HG03196 (cell line): ENCODE results near the gene DIP2C.
"Not testable (repeated sequence)": the region's sequence is repeated elsewhere in the genome, so short reads cannot be mapped to it uniquely, and the experiment has no call there.

Experiments
- ATAC-seq: cut with Tn5 transposase; IDR thresholded peaks from one replicate; pipeline ENCODE4 v1.9.1; 2021; ENCODE audit not compliant: unreplicated experiment

DIP2C gene

DNA sequence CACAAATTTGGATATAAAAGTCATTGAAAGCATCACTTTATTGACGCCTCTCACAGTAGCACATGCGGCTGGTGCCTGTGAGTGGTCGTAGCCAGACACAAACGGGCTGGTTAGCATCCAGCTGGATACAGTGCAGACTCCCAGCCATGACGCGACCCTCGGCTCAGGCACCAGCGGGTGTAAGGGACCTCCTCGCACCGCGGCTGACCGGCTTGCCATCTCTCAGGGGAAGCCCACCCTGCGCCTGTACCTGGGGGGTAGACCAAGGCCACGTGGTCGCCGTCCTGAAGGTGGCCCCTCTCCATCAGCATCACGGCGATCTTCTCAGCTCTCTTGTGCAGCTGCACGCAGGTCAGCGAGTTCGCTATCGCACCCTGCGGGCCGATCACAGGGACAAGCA lies 340.4 kb downstream of the DIP2C start:
- no peak for ATAC-seq

DNA sequence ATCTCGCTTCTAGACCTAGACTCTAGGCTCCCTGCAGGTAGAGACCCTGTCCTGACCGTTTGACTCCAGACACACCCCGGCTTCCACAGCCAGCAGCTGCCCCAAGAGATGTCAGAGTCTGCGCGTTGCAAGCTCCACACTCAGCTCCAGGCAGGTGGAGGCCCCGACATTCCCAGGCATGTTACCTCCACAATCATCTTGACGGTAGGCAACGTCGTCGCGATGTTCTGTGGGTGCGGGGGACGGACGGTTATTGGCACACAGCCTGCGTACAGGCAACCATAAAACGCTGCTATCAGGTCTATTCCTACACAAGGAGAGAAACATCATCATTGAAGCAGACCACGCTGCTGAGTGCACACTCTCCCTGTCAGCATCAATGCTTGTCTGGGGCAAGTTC lies 341.0 kb downstream of the DIP2C start:
- ATAC-seq, result no peak

DNA sequence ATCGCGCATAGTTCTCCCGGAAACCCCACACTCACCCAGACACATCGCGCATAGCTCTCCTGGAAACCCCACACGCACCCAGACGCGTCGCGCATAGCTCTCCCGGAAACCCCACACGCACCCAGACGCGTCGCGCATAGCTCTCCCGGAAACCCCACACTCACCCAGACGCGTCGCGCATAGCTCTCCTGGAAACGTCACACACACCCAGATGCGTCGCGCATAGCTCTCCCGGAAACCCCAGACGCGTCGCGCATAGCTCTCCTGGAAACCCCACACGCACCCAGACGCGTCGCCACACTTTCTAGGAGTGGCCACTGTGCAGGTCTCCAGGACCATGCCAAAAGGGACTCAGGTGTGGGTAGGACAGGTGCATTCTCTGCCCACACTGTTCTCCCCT lies 341.7 kb downstream of the DIP2C start:
- not testable (repeated sequence) for ATAC-seq

GRCh38 chr10:347190-347589 lies 342.3 kb downstream of the DIP2C start:
- not testable (repeated sequence) for ATAC-seq

GRCh38 chr10:344582-345200 lies 344.8 kb downstream of the DIP2C start:
- no peak for ATAC-seq

- no peak for ATAC-seq
These were observed 345.9 kb downstream of the DIP2C start for GRCh38 chr10:343231-344220.

DNA sequence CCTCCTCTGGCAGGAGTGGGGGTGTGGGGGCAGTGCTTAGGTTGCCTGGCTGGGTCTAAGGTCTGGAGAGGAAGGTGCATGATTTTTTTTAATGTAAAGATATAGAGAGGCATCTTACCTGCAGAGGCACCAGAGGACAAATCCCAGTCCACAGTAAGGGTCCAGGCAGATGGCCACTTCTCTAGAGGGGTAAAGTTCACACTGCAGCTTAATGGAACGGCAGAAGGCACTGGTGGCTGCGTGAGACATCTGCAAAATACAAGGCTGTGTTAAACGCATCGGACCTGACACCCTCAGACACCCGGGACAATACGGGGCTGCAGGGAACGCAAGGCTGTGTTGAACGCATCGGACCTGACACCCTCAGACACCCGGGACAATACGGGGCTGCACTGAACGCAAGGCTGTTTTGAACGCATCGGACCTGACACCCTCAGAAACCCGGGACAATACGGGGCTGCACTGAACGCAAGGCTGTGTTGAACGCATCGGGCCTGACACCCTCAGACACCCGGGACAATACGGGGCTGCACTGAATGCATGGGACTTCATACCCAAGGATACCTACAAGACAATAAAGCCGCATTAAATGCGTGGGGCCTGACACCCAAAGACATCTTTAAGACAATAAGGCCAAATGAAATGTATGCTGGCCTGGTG lies 348.3 kb downstream of the DIP2C start:
- no peak for ATAC-seq

DNA sequence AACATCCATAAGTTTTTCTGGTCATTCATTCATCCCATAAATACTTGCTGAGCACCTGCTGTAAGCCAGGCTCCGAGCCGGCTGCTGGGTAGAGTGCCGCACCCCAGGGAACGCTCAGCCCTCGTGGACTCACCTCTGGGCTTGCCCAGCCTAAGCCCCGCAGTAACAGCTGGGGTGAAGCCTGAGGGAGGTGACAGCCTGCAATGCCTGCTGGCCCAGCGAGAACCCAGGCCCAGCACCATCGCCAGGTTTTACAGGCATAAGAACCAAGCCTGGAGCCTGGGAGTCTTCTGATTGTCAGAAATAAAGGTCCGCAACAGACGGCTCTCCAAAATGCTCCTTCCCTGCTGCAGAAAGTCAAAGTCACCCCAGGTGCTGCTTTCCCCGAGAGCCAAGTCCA lies 348.8 kb downstream of the DIP2C start:
- ATAC-seq, result no peak

DNA sequence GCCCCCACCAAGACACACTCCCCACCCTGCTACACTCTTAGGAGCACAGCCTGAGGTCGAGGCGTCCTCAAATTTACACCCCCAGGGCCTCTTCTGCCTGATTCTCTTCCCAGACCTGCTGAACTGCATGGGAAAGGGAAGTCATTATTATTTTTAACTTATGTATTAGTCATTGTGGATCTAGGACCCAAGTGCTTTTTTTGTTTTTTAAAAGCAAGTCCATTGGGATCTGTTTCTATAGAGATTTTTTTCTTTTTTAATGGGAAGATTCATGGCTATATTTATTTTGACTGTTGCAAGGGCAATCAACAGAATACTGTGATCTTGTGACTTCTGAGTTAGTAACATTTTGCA lies 350.5 kb downstream of the DIP2C start:
- no peak for ATAC-seq

DNA sequence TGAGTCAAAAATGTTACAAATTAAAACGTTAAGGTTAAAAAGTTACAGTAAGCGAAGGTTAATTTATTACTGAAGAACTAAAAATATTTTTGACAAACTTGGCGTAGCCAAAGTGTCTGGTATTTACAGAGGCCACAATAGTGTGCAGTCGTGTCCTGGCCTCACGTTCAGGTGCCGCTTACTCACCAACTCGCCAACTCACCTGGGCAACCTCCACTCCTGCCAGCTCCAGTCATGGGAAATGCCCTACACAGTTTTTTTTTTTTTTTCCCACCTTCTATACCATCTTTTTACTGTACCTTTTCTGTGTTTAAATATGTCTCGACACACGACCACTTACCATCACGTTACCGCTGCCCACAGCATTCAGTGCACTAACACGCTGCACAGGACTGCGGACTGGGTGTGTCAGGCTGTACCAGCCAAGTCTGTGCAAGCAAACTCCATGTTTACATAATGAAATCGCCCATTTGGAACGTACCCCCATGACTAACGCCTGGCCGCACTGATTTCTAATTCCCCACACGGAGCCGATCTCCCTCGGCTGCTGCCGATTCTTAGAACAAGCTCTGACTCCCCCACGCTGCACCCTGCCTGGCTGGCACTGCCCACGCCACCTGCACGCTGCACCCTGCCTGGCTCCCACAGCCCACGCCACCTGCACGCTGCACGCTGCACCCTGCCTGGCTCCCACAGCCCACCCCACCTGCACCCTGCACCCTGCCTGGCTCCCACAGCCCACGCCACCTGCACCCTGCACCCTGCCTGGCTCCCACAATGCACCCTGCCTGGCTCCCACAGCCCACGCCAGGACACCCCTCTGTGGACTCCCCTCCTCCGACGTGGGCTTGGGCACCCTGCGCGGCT lies 351.1 kb downstream of the DIP2C start:
- no peak for ATAC-seq

DNA sequence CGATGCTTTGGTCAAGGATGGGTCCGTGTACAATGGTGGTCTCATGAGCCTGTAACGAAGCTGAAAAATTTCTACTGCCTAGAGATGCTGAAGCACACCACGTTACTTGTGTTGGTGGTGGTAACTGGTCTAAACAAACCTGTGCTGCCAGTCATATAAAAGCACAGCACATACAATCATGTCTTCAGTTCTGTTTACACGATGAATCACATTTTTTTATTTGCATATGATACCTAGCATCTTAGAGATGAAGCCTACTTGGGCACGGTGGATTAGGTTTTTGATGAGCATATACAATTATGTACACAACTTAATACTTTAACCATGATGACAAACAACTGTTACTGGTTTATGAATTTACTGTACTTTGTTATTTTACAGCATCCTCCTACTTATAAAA lies 353.2 kb downstream of the DIP2C start:
- ATAC-seq, result no peak

GRCh38 chr10:335151-335800 lies 354.2 kb downstream of the DIP2C start:
- no peak for ATAC-seq

DNA sequence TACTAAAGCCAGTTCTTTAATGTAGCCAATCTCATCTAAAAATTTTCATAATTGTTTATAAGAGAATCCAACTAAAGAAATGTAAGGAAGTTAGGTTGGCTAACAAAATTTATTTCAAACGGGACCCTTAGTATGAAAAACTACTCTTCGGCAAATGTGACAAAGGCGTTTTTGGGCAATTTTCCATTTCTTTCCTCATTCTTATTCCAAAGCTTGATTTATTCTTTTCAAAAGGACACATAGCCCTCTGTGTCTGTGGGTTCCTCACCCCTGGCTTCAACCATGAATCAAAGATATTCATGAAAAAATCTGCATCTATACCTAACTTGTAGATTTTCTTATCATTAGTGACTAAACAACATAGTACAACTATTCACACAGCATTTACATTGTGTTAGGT lies 358.3 kb downstream of the DIP2C start:
- ATAC-seq, result no peak

DNA sequence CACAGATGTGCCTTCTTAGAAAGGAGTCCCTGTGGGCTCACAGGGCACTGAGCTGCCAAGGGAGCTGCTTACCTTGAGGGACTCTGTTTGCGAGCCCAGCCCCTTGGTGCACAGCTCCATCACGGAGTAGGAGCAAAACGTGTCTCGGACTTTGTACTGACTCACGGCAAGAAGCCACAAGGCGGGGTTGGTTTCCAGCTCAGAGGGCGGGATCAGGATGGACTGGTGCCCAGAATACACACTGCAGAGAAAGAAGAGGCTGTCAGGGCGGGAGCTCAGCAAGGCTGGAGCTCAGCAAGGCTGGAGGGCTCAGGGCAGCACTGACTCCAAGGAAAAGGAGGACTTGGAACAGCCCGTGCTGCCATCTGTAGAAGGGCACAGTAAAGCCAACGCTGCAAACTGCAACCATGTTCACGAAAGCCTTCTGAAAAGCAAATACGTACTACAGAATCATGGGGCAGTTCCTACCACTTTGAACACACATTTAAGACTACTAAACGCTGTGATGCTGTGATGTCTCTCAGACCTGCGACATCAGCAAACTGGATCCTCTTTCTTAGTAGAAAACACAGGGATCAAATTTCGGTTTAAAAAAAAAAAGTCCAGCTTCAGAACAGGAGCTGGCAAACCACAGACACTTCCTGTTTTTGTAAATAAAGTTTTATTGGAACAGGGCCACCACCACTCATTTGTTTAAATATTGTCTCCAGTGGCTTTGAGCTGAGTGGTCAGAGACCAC lies 359.9 kb downstream of the DIP2C start:
- ATAC-seq, result no peak

DNA sequence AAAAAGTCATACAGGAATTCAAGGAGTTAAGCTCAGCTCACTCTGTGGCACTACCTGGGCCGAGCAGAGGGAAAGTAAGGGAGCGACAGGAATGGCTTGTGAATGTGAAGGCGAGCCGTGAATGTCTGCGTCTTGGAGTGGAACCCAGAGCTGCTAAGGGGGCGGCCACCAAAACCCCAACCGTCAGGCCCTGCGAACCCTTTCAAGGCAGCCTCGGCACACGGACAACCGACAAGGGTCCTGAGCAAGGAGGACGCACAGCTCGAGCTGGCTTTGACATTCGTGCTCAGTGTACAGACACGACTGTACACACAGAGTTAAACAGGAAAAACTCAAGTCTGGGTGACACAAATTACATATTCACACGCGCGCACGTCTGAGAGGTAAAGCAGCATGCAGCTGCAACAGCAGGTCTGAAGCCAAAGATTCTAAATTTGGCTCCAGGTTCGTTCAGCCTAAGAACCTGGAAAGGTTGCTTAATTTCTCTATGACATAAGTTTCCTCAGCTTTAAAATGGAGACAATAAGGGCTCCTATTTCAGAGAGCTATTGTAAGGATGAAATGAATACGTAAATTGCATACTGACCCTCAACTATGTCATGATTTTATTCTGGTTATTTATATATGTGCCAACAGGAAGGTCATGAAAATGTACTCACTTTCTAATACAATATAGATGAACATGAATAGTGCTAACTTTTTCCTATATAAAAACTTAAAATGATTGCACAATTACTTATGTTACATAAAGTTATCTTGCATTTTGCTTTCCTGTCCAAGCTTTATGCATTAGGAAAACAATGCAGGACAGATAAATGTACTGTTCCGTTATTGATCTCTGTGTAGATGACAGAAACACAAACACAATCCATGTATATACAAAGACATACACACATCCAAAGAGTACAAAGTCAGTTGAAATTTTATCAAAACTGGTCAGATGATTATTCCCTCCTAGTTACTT lies 361.3 kb downstream of the DIP2C start:
- no peak for ATAC-seq

GRCh38 chr10:326894-327635 lies 362.4 kb downstream of the DIP2C start:
- ATAC-seq, result no peak

DNA sequence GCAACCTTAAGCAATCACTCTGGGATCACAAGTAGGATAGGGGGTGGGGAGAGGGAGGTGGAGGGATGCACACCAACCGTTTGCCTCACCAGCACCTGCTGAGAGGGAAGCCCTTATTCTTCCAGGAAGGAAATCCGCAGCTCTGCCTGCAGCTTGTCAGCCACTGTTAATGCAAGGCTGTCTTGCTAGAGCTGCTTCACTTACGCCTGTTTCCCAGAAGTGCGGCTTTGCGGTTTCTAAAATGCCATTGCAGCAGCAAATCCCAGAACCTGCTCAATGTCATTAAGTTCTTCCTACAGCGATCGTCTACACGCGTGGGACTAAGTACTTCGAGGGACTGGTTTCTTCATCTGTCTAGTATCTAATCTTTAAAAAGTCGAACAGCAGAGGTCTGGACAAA lies 363.1 kb downstream of the DIP2C start:
- ATAC-seq, result no peak

DNA sequence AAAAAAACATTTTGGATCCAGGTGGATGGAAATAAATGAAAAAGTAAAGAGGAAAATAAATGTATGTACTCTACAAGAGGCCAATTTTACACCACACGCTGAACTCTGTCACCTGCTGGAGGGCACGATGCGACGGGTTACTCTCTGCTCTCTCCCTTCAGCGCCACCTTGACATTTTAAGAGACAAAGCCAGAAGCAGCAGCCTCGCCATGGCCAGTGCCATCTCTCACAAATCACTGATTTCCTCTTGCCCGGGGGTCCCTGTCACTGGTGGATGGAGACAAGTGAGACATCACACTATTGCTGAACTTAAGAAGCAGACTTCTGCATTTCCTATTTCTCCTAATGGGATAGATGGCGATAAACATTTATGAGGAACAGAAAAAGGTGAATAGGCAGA lies 364.2 kb downstream of the DIP2C start:
- ATAC-seq, result no peak
